Thoracic aorta (tissue), 2 donors: ENCODE data around the gene NAA50. TPM values are rescaled to one million over a fixed set of nuclear protein-coding genes. Genes with fewer than 3 reads are reported as not detected.

Experiments
- ATAC-seq: fragments of 150-250 bp; one replicate; pipeline ENCODE4 v1.8.0; 2017; ENCODE audit warnings: low read depth; ENCODE audit not compliant: insufficient number of reproducible peaks, low FRiP score
- DNase-seq: peaks from one replicate; pipeline ENCODE4 v3.0.0-alpha.2; 2020; ENCODE audit warnings: low spot score
- H3K27ac ChIP-seq, 2 donors: fragments of 200-600 bp; sonication (generic); 1 replicate in 1 of 2; 2 replicates in 1 of 2; pipeline ENCODE4 v1.5.1; 2016; ENCODE audit warnings: mild to moderate bottlenecking in 2 of 2, moderate library complexity in 2 of 2
- H3K27me3 ChIP-seq: fragments of 200-600 bp; sonication (generic); replicated peaks from 2 replicates; pipeline ENCODE4 v1.6.0; 2016; ENCODE audit warnings: mild to moderate bottlenecking; ENCODE audit not compliant: insufficient read depth
- H3K36me3 ChIP-seq: fragments of 200-600 bp; sonication (generic); one replicate; pipeline ENCODE4 v1.5.1; 2016
- H3K4me1 ChIP-seq, 2 donors: fragments of 200-600 bp; sonication (generic); 1 replicate in 1 of 2; 2 replicates in 1 of 2; pipeline versions ENCODE4 v1.5.1 to v1.6.0; 2016; ENCODE audit warnings: low read depth in 2 of 2, mild to moderate bottlenecking in 1 of 2; ENCODE audit not compliant: control insufficient read depth in 1 of 2
- H3K4me3 ChIP-seq: fragments of 200-600 bp; sonication (generic); 2 replicates; pipeline ENCODE4 v1.5.1; 2016; ENCODE audit warnings: mild to moderate bottlenecking
- H3K9me3 ChIP-seq: fragments of 200-600 bp; sonication (generic); 2 replicates; pipeline ENCODE4 v1.5.1; 2016
- total RNA-seq, 2 donors: library from RNA; depleted of rRNA; stranded (reverse); fragments of >200 nt; gene quantifications; one replicate each; pipeline versions ENCODE4 v1.1.0 to v1.2.3, GENCODE V29; 2016
- TF ChIP-seq, protein P1 (sequence below): fragments of 200-600 bp; sonication (generic); IDR thresholded peaks from one replicate; pipeline ENCODE4 v1.5.1; 2019; ENCODE audit warnings: antibody characterized with exemption

The NAA50 gene
- total RNA-seq, 2 donors from 2014 or later = 58.3 to 78.2 TPM

DNA sequence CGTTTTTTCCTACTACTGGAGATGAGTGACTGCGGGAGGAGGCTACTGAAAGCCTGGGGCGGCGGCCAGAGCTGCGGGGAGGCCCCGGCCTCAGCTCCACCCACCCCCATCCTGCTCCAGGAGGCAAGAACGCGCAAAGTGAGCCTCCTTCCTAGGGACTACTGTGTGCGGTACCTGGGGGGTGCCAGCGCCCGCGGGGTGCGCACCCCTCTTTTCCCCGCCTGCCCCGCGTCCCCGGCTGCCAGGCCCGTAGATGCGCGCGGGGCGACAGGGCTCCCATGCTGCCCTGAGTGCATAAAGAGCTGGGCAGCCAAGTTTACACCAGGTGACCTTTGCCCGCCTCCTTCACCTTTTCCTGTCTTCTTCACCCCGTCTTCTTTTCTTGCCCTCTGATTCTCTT lies 47.1 kb downstream of the NAA50 start:
- peak overlapping the region in 1 of 2 donors; percentile 38 for H3K27ac ChIP-seq
- H3K4me3 ChIP-seq = peak overlapping the region; percentile 65
- TF ChIP-seq, protein P1, sequence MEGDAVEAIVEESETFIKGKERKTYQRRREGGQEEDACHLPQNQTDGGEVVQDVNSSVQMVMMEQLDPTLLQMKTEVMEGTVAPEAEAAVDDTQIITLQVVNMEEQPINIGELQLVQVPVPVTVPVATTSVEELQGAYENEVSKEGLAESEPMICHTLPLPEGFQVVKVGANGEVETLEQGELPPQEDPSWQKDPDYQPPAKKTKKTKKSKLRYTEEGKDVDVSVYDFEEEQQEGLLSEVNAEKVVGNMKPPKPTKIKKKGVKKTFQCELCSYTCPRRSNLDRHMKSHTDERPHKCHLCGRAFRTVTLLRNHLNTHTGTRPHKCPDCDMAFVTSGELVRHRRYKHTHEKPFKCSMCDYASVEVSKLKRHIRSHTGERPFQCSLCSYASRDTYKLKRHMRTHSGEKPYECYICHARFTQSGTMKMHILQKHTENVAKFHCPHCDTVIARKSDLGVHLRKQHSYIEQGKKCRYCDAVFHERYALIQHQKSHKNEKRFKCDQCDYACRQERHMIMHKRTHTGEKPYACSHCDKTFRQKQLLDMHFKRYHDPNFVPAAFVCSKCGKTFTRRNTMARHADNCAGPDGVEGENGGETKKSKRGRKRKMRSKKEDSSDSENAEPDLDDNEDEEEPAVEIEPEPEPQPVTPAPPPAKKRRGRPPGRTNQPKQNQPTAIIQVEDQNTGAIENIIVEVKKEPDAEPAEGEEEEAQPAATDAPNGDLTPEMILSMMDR = no peak
- no peaks in the 10 kb centered on the region for H3K9me3 ChIP-seq
- peaks cover 19 to 29% of the 10 kb centered on the region in 2 donors for H3K4me1 ChIP-seq
- no peaks in the 10 kb centered on the region for H3K36me3 ChIP-seq
- ATAC-seq = no peak
- DNase-seq = no peak
- H3K27me3 ChIP-seq = no peaks in the 10 kb centered on the region

DNA sequence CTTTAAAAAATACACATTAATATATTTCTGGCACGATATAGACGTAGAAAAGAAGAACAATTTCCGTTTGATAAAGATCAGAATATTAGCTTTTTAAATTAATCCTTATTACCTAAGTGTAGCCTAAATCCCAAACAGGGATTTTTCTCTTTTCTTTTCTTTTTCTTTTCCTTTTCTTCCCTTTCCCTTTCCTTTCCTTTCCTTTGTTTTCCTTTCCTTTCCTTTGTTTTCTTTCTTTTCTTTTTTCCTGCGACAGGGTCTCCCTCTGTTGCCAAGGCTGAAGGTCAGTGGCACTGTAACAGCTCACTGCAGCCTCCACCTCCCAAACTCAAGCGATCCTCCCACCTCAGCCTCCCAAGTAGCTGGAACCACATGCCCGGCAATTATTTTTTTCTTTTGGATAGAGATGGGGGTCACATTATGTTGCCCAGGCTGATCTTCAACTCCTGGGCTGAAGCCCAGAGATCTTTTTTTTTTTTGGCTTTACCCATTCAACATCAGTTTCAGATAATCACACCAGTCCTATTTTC lies 47.8 kb downstream of the NAA50 start:
- ATAC-seq (no peak), DNase-seq (no peak)
- Histone ChIP-seq H3K27ac (peak overlapping the region; percentile 38 to 93), H3K4me1 (peaks cover 19 to 29% of the 10 kb centered on the region in 2 donors), H3K9me3 (no peaks in the 10 kb centered on the region), H3K4me3 (peak overlapping the region; percentile 84), H3K27me3 (no peaks in the 10 kb centered on the region), H3K36me3 (no peaks in the 10 kb centered on the region)
- TF ChIP-seq, protein P1 = no peak

DNA sequence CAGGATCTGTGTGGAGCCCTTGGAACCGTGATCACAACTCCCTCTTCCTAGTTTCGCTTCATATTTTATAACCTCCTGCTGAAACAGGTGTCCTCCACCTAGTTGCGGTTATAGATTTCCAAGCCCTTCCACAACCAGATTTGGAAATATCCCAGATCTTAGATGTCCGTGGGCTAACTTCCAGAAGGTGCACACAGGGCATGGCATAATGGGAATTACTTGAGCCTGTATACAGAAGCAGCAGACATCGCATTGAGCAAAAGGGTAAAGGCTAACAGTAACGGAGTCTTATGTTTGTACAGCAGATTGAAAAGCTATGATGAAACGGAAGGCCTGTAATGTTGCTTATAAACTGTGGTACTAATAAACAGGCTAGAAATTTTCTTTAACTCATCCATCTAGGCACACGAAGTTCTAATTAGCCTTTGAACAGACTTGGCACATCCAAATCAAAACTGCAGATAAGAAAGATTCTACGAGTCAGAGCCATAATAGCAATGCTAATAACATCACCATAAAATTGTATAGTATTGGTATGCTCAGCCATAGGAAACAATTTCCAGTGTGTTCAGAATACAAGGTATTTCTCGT lies 48.5 kb downstream of the NAA50 start:
- Histone ChIP-seq H3K9me3 (no peaks in the 10 kb centered on the region), H3K36me3 (no peaks in the 10 kb centered on the region), H3K4me3 (peak overlapping the region; percentile 84), H3K4me1 (peaks cover 20 to 29% of the 10 kb centered on the region in 2 donors), H3K27me3 (no peaks in the 10 kb centered on the region), H3K27ac (peak overlapping the region; percentile 92 to 93)
- DNase-seq = no peak
- ATAC-seq = no peak
- TF ChIP-seq, protein P1 = no peak

- Histone ChIP-seq H3K27me3 (no peaks in the 10 kb centered on the region), H3K4me1 (peaks cover 22 to 29% of the 10 kb centered on the region in 2 donors), H3K4me3 (peak overlapping the region; percentile 84), H3K36me3 (no peaks in the 10 kb centered on the region), H3K27ac (peak overlapping the region; percentile 92 to 93), H3K9me3 (no peaks in the 10 kb centered on the region)
- ATAC-seq = peak; percentile 99
- TF ChIP-seq, protein P1 = no peak
- peak; percentile 99 for DNase-seq
Observed at GRCh38 chr3:113696658-113697499, 49.2 kb downstream of the NAA50 start.
